Measurements from ENCODE around the gene PSEN2.
"Not testable (repeated sequence)": the region's sequence is repeated elsewhere in the genome, so short reads cannot be mapped to it uniquely, and the experiment has no call there.

The PSEN2 gene

GRCh38 chr1:226916497-226916896 is 46.1 kb downstream of the PSEN2 start:
- no peak for DNase-seq (ENCODE audit: low read depth in 2 of 2)

- no peak for DNase-seq (ENCODE audit: low read depth in 2 of 2)
Measured at GRCh38 chr1:226919587-226919986, 49.2 kb downstream of the PSEN2 start.

GRCh38 chr1:226919995-226920394 is 49.6 kb downstream of the PSEN2 start:
- no peak for DNase-seq (ENCODE audit: low read depth in 2 of 2)

- DNase-seq (ENCODE audit: low read depth in 2 of 2): no peak
Measured at GRCh38 chr1:226920446-226920894, 50.1 kb downstream of the PSEN2 start.

GRCh38 chr1:226921504-226921903 is 51.1 kb downstream of the PSEN2 start:
- DNase-seq (ENCODE audit: low read depth in 2 of 2): no peak

- DNase-seq (ENCODE audit: low read depth in 2 of 2): not testable (repeated sequence)
Measured at GRCh38 chr1:226929260-226930111, 59.1 kb downstream of the PSEN2 start.

GRCh38 chr1:226934483-226935237 is 64.2 kb downstream of the PSEN2 start:
- DNase-seq (ENCODE audit: low read depth in 2 of 2): no peak

GRCh38 chr1:226937940-226938725 is 67.7 kb downstream of the PSEN2 start:
- DNase-seq (ENCODE audit: low read depth in 2 of 2): no peak

GRCh38 chr1:226938903-226939437 is 68.6 kb downstream of the PSEN2 start:
- no peak for DNase-seq (ENCODE audit: low read depth in 2 of 2)

GRCh38 chr1:226939438-226940028 is 69.1 kb downstream of the PSEN2 start:
- peak in 1 of 2 donors; percentile 24 for DNase-seq (ENCODE audit: low read depth in 2 of 2)

GRCh38 chr1:226940029-226940805 is 69.8 kb downstream of the PSEN2 start, which contains the start of gene COQ8A:
Gene COQ8A (plus strand): TSS chr1:226940294. CDS start chr1:226961386, 21,092 bp downstream.
- DNase-seq (ENCODE audit: low read depth in 2 of 2): peak; percentile 94 to 97

- DNase-seq (ENCODE audit: low read depth in 2 of 2): no peak
Measured at GRCh38 chr1:226940806-226941067, 70.3 kb downstream of the PSEN2 start.

GRCh38 chr1:226942392-226942791 is 72.0 kb downstream of the PSEN2 start:
- no peak for DNase-seq (ENCODE audit: low read depth in 2 of 2)

GRCh38 chr1:226943156-226943555 is 72.7 kb downstream of the PSEN2 start:
- no peak for DNase-seq (ENCODE audit: low read depth in 2 of 2)

GRCh38 chr1:226943927-226944326 is 73.5 kb downstream of the PSEN2 start:
- no peak for DNase-seq (ENCODE audit: low read depth in 2 of 2)

GRCh38 chr1:226945106-226945857 is 74.9 kb downstream of the PSEN2 start:
- DNase-seq (ENCODE audit: low read depth in 2 of 2): no peak

Measured in stimulated activated CD4-positive, alpha-beta T cell treated with anti-CD3 and anti-CD28 coated beads, Interleukin-1b, Interleukin-23, amount 100 ng/mL, for 1 hour (primary cell).